ENCODE measurements around the gene VPS16. TPM values are rescaled to one million over a fixed set of nuclear protein-coding genes. Genes with fewer than 3 reads are reported as not detected.

The VPS16 gene
- total and polyA plus RNA-seq, 10 donors = 32.0 to 104 (median 44.5) TPM

DNA sequence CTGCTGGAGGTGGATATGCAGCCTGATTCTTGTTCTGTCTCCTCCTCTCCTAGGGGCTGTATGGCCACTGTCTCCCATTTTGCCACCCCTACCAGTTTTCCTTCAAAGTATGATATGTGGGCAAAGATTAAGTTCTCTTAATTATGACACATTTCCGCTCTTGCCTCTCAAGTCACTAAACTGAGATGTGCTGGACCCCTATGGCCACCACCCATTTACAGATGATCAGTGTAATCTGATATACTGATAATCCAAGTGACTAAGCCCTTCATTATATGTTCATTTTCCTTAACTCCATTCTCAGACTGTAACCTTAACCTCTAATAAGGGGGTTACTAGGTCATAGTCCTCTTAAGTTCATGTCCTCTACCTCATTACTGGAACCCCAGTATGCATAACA is 26.5 kb upstream of the VPS16 start:
- no peak overlapping the region for H3K27ac ChIP-seq
- 92 to 100% (median 97%) methylated on average over 1 of the region's 1 CpG for WGBS, 5 donors

DNA sequence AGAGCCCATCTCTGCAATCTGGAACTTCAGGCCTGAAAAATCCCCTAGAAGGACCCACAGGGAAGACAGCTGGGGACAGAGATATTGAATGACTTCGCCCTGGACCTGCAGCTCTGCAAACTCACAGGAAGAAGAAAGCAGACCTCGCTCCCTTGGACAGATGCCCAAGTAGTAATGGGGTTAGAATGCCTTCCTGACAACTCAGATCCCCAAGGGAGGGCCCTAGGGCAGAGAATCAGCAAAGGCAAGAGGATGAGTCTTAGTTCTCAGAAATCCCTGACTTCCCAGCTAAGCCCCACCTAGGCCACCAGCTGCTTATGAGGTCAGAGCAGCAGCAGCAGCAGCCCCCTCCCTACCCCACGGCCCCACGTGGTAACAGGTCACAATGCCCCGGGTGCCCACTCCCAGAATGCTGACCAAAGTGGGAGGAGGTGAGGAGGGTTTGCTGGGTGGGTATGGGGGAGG is 25.9 kb upstream of the VPS16 start, which contains the start of gene C20orf141:
Gene C20orf141, plus strand, starts transcription at position 401 of the 465 bp plus-strand sequence. CDS start 198 bp downstream, outside the sequence.
- intact Hi-C loops (cut with DNase I; ENCODE audit: low total_unique reads) = no loop called here
- WGBS, 5 donors = 11 to 29% (median 18%) methylated on average over 5 of the region's 5 CpGs
- TF ChIP-seq CTCF (IDR thresholded peaks at IDR 0.05 in 8 of 11, conservative IDR thresholded peaks at IDR 0.05 in 3 of 11) = no peak
- no peak for TF ChIP-seq POLR2A (IDR thresholded peaks at IDR 0.05)
- no peak for TF ChIP-seq POLR2AphosphoS5 (IDR thresholded peaks at IDR 0.05)

More for the DNA sequence above, 26.5 kb upstream of the VPS16 start:
- peaks cover 0 to 42% (median 0%) of the 10 kb centered on the region in 7 donors for H3K27me3 ChIP-seq (replicated peaks in 1 of 7)
- intact Hi-C loops (cut with DNase I; ENCODE audit: low total_unique reads) = no loop called here
- H3K9me3 ChIP-seq = peaks cover 0 to 17% (median 10%) of the 10 kb centered on the region in 8 donors
- peaks cover 0 to 6% (median 0%) of the 10 kb centered on the region in 6 donors for H3K4me1 ChIP-seq
- no peaks in the 10 kb centered on the region for H3K36me3 ChIP-seq
- H3K4me3 ChIP-seq = no peak overlapping the region
- TF ChIP-seq CTCF (IDR thresholded peaks at IDR 0.05 in 8 of 11, conservative IDR thresholded peaks at IDR 0.05 in 3 of 11) = no peak
- TF ChIP-seq POLR2A (IDR thresholded peaks at IDR 0.05) = no peak
- TF ChIP-seq POLR2AphosphoS5 (IDR thresholded peaks at IDR 0.05) = no peak
- DNase-seq = no peak

GRCh38 chr20:2815242-2815900 is 25.2 kb upstream of the VPS16 start:
- no peaks in the 10 kb centered on the region for H3K36me3 ChIP-seq
- DNase-seq = no peak
- no peak overlapping the region for H3K4me3 ChIP-seq
- peaks cover 0 to 38% (median 3%) of the 10 kb centered on the region in 7 donors for H3K27me3 ChIP-seq (replicated peaks in 1 of 7)
- peaks cover 0 to 17% (median 10%) of the 10 kb centered on the region in 8 donors for H3K9me3 ChIP-seq
- intact Hi-C loops (cut with DNase I; ENCODE audit: low total_unique reads) = no loop called here
- TF ChIP-seq POLR2A (IDR thresholded peaks at IDR 0.05) (no peak), POLR2AphosphoS5 (IDR thresholded peaks at IDR 0.05) (no peak), CTCF (IDR thresholded peaks at IDR 0.05 in 8 of 11, conservative IDR thresholded peaks at IDR 0.05 in 3 of 11) (no peak)
- H3K27ac ChIP-seq = no peak overlapping the region
- peaks cover 0 to 8% (median under 1%) of the 10 kb centered on the region in 6 donors for H3K4me1 ChIP-seq
- WGBS, 5 donors = 80 to 93% (median 84%) methylated on average over 6 to 8 of the region's 8 CpGs

More for the DNA sequence above, 25.9 kb upstream of the VPS16 start, which contains the start of gene C20orf141:
- Histone ChIP-seq H3K4me3 (no peak within 1 kb of the TSS), H3K27ac (no peak within 1 kb of the TSS), H3K9me3 (peaks cover 0 to 17% (median 10%) of the 10 kb centered on the region in 8 donors), H3K27me3 (replicated peaks in 1 of 7) (peaks cover 0 to 38% (median 0%) of the 10 kb centered on the region in 7 donors), H3K4me1 (peaks cover 0 to 6% (median 0%) of the 10 kb centered on the region in 6 donors), H3K36me3 (no peaks in the 10 kb centered on the region)
- DNase-seq = no peak

DNA sequence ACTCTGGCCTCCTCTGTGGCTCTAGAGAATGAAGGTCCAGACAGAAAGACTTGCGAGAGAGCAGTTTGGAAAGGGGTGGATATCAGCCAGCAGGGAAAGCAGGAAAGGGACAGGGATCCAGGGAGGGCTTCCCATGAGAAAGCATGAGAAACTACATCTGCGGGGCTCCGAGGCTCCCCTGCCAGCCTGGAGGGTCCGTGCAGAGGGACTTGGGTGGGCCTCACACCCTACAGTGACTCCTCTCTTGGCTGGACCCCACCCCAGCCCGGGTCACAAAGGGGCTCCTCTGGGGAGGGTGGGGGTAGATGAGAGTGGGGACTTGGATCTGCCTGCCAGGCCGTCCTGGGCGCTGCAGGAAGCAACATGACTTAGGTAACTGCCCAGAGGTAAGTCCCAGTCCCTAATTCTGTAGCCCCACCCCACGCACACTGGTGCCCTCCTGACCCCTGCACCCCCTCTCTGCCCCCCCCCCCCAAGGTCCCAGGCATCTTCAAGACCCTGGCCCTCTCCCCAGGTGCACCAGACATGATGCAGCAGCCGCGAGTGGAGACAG is 24.4 kb upstream of the VPS16 start, which contains the start of gene TMEM239:
Gene TMEM239, plus strand, starts transcription at position 335 of the 553 bp plus-strand sequence. Its CDS starts 191 bp downstream, at position 526.
- Histone ChIP-seq H3K9me3 (peaks cover 0 to 17% (median 10%) of the 10 kb centered on the region in 8 donors), H3K4me3 (no peak within 1 kb of the TSS), H3K27me3 (replicated peaks in 1 of 7) (peaks cover 0 to 40% (median 11%) of the 10 kb centered on the region in 7 donors), H3K27ac (no peak within 1 kb of the TSS), H3K36me3 (no peaks in the 10 kb centered on the region), H3K4me1 (peaks cover 0 to 16% (median 4%) of the 10 kb centered on the region in 6 donors)
- intact Hi-C loops (cut with DNase I; ENCODE audit: low total_unique reads) = no loop called here
- TF ChIP-seq CTCF (IDR thresholded peaks at IDR 0.05 in 8 of 11, conservative IDR thresholded peaks at IDR 0.05 in 3 of 11) = no peak
- TF ChIP-seq POLR2A (IDR thresholded peaks at IDR 0.05) = no peak
- WGBS, 5 donors = 83 to 94% (median 89%) methylated on average over 5 to 10 of the region's 10 CpGs
- no peak for DNase-seq

All from spleen (tissue), 11 donors.